H1 (cell line): ENCODE results near the gene PIK3R1. TPM values are rescaled to one million over a fixed set of nuclear protein-coding genes. Genes with fewer than 3 reads are reported as not detected.

Experiments
- CTCF ChIA-PET: fragments of 300-600 bp; sonication (Branson Sonifier 250); formaldehyde crosslinking; loops from one replicate; lab custom pipeline; 2021; ENCODE audit not compliant: partially characterized antibody; lab: Charles Lee
- POLR2A ChIA-PET: fragments of 300-600 bp; sonication (Branson Sonifier 250); formaldehyde crosslinking; loops from one replicate; lab custom pipeline; 2021; ENCODE audit warnings: inconsistent platforms; ENCODE audit not compliant: partially characterized antibody; lab: Charles Lee
- DNase-seq, 2 experiments: peaks; one replicate each; pipeline versions ENCODE4 v3.0.0 to v3.0.0-alpha.2; 2010 to 2022; ENCODE audit warnings: low spot score in 2 of 2, low read depth in 1 of 2, mixed read lengths in 1 of 2
- FAIRE-seq: peaks from 2 replicates; lab custom pipeline; 2011; peaks lifted over from hg19 to GRCh38; lab: Jason Lieb, UNC
- H2AFZ ChIP-seq: 2 replicates; pipeline ENCODE4 v1.8.1; 2012; ENCODE audit warnings: low read length, inconsistent platforms
- H2AK5ac ChIP-seq: 2 replicates; pipeline ENCODE4 v1.6.1; 2013; ENCODE audit warnings: low read depth, low read length
- H2BK120ac ChIP-seq: replicated peaks from 2 replicates; pipeline ENCODE3; 2013; ENCODE audit warnings: low read depth, low read length, inconsistent platforms
- H2BK12ac ChIP-seq: 2 replicates; pipeline ENCODE4 v1.6.1; 2013; ENCODE audit warnings: low read depth, low read length
- H2BK15ac ChIP-seq: 2 replicates; pipeline ENCODE4 v1.6.1; 2013; ENCODE audit warnings: low read length
- H2BK20ac ChIP-seq: 2 replicates; pipeline ENCODE4 v1.6.1; 2013; ENCODE audit warnings: low read length
- H2BK5ac ChIP-seq: 2 replicates; pipeline ENCODE4 v1.6.1; 2013; ENCODE audit warnings: low read depth, low read length
- H3K14ac ChIP-seq: 2 replicates; pipeline ENCODE4 v1.6.1; 2013; ENCODE audit warnings: inconsistent platforms; ENCODE audit not compliant: insufficient read length
- H3K18ac ChIP-seq: 2 replicates; pipeline ENCODE4 v1.6.1; 2013; ENCODE audit warnings: low read length; ENCODE audit errors: extremely low read depth
- H3K23ac ChIP-seq: 2 replicates; pipeline ENCODE4 v1.6.1; 2013; ENCODE audit warnings: inconsistent platforms; ENCODE audit not compliant: insufficient read length
- H3K23me2 ChIP-seq: 2 replicates; pipeline ENCODE4 v1.6.1; 2013; ENCODE audit warnings: low read depth, low read length
- H3K27ac ChIP-seq: 2 replicates; pipeline ENCODE4 v1.6.1; 2011; ENCODE audit warnings: low read depth, low read length, inconsistent platforms
- H3K27me3 ChIP-seq, 4 experiments: replicated peaks in 1 of 4; 1 replicate in 1 of 4; 2 replicates in 3 of 4; pipeline versions ENCODE4 v1.6.1 to v1.8.1; 2011 to 2013; ENCODE audit warnings: low read length in 3 of 4, mild to moderate bottlenecking in 3 of 4, inconsistent platforms in 2 of 4, mixed read lengths in 2 of 4, moderate library complexity in 1 of 4; ENCODE audit not compliant: control insufficient read depth in 3 of 4, insufficient read depth in 3 of 4; ENCODE audit errors: extremely low read depth in 1 of 4
- H3K36me3 ChIP-seq, 4 experiments: 2 replicates each; pipeline versions ENCODE4 v1.6.1 to v1.8.1; 2011 to 2013; ENCODE audit warnings: mild to moderate bottlenecking in 4 of 4, low read length in 3 of 4, moderate library complexity in 2 of 4, control low read depth in 1 of 4, inconsistent platforms in 1 of 4; ENCODE audit not compliant: insufficient read depth in 4 of 4, control insufficient read depth in 2 of 4
- H3K4ac ChIP-seq: replicated peaks from 2 replicates; pipeline ENCODE3; 2013; ENCODE audit warnings: low read length, low read depth, mixed read lengths, inconsistent platforms; ENCODE audit not compliant: insufficient read length
- H3K4me1 ChIP-seq, 4 experiments: replicated peaks in 1 of 4; 1 replicate in 1 of 4; 2 replicates in 3 of 4; pipeline versions ENCODE4 v1.6.1 to v1.8.1; 2011 to 2013; ENCODE audit warnings: low read length in 3 of 4, inconsistent platforms in 2 of 4, mixed read lengths in 1 of 4; ENCODE audit not compliant: insufficient read depth in 4 of 4, control insufficient read depth in 3 of 4
- H3K4me2 ChIP-seq, 2 experiments: 2 replicates each; pipeline versions ENCODE4 v1.6.1 to v1.8.1; 2011 to 2013; ENCODE audit warnings: low read depth in 2 of 2, low read length in 2 of 2, control low read depth in 1 of 2, inconsistent platforms in 1 of 2, mild to moderate bottlenecking in 1 of 2; ENCODE audit not compliant: insufficient read depth in 1 of 2
- H3K4me3 ChIP-seq, 4 experiments: fragments of 200-600, 300-600 bp in 1 of 4; sonication (generic), shearing (Covaris generic), sonication (Bioruptor Twin) in 1 of 4; 2 replicates each; pipeline versions ENCODE4 v1.5.1 to v1.8.1; 2011 to 2016; ENCODE audit warnings: low read length in 4 of 4, low read depth in 3 of 4, control low read depth in 2 of 4, inconsistent platforms in 2 of 4, mild to moderate bottlenecking in 2 of 4, mixed read lengths in 1 of 4, moderate library complexity in 1 of 4; ENCODE audit not compliant: insufficient read depth in 2 of 4; ENCODE audit errors: extremely low read depth in 1 of 4
- H3K56ac ChIP-seq: replicated peaks from 2 replicates; pipeline ENCODE3; 2013; ENCODE audit warnings: low read depth, mild to moderate bottlenecking, mixed read lengths, low read length, inconsistent platforms; ENCODE audit not compliant: insufficient read length
- H3K79me1 ChIP-seq: 2 replicates; pipeline ENCODE4 v1.6.1; 2013; ENCODE audit warnings: low read depth, low read length, control low read depth
- H3K79me2 ChIP-seq, 2 experiments: 2 replicates each; pipeline versions ENCODE4 v1.6.1 to v1.8.1; 2012 to 2013; ENCODE audit warnings: low read length in 2 of 2, mild to moderate bottlenecking in 2 of 2, inconsistent platforms in 1 of 2; ENCODE audit not compliant: insufficient read depth in 2 of 2, control insufficient read depth in 1 of 2
- H3K9ac ChIP-seq, 4 experiments: replicated peaks in 1 of 4; 1 replicate in 1 of 4; 2 replicates in 3 of 4; pipeline versions ENCODE4 v1.6.1 to v1.8.1; 2011 to 2013; ENCODE audit warnings: low read depth in 3 of 4, low read length in 3 of 4, control low read depth in 2 of 4, mild to moderate bottlenecking in 2 of 4, moderate library complexity in 2 of 4, inconsistent platforms in 1 of 4; ENCODE audit errors: extremely low read depth in 1 of 4
- H3K9me3 ChIP-seq, 2 experiments: 2 replicates each; pipeline versions ENCODE4 v1.6.1 to v1.8.1; 2012 to 2013; ENCODE audit warnings: mild to moderate bottlenecking in 2 of 2, moderate library complexity in 2 of 2, control low read depth in 1 of 2, inconsistent platforms in 1 of 2, low read depth in 1 of 2, low read length in 1 of 2, mixed read lengths in 1 of 2; ENCODE audit not compliant: insufficient read depth in 2 of 2
- H4K20me1 ChIP-seq, 2 experiments: replicated peaks in 1 of 2; 2 replicates each; pipeline versions ENCODE3 to v1.8.1; 2011 to 2013; ENCODE audit warnings: inconsistent platforms in 2 of 2, low read length in 2 of 2, mild to moderate bottlenecking in 1 of 2; ENCODE audit not compliant: insufficient read depth in 2 of 2, control insufficient read depth in 1 of 2
- H4K5ac ChIP-seq: 2 replicates; pipeline ENCODE4 v1.6.1; 2013; ENCODE audit warnings: low read length, low read depth, mixed read lengths, inconsistent platforms; ENCODE audit not compliant: insufficient read length
- H4K8ac ChIP-seq: 2 replicates; pipeline ENCODE4 v1.8.0; 2013; ENCODE audit warnings: mild to moderate bottlenecking, moderate library complexity, low read length, inconsistent platforms; ENCODE audit not compliant: insufficient read depth; ENCODE audit errors: extremely low read depth
- H4K91ac ChIP-seq: replicated peaks from 2 replicates; pipeline ENCODE3; 2013; ENCODE audit warnings: low read length, mixed read lengths, inconsistent platforms; ENCODE audit not compliant: insufficient read length
- ASH2L ChIP-seq: fragments of 200-600, 300-600 bp; sonication (generic); IDR thresholded peaks from one replicate; pipeline ENCODE4 v1.7.1; 2017; ENCODE audit warnings: low read length
- ATF2 ChIP-seq: IDR thresholded peaks from 2 replicates; pipeline ENCODE4 v1.6.1; 2012; ENCODE audit warnings: low read length, inconsistent platforms
- CBX5 ChIP-seq: fragments of 300-800, 300-1000 bp; sonication (generic); IDR thresholded peaks from 2 replicates; pipeline ENCODE4 v1.7.1; 2016; ENCODE audit warnings: antibody characterized with exemption, low read length, low read depth
- E2F6 ChIP-seq: IDR thresholded peaks from 2 replicates; pipeline ENCODE4 v1.6.1; 2012; ENCODE audit warnings: inconsistent platforms
- EP300 ChIP-seq, 2 experiments: IDR thresholded peaks; 1 replicate in 1 of 2; 2 replicates in 1 of 2; pipeline ENCODE4 v1.6.1; 2011 to 2012; ENCODE audit warnings: low read depth in 2 of 2, low read length in 2 of 2, mild to moderate bottlenecking in 2 of 2, borderline replicate concordance in 1 of 2, inconsistent platforms in 1 of 2, moderate library complexity in 1 of 2
- HDAC6 ChIP-seq: IDR thresholded peaks from one replicate; pipeline ENCODE4 v1.7.1; 2012; ENCODE audit warnings: low read depth, mild to moderate bottlenecking, inconsistent platforms, low read length, moderate library complexity
- KDM4A ChIP-seq: IDR thresholded peaks from one replicate; pipeline ENCODE4 v1.7.1; 2012; ENCODE audit warnings: low read depth, mild to moderate bottlenecking, moderate library complexity, low read length, inconsistent platforms; ENCODE audit not compliant: severe bottlenecking
- RAD21 ChIP-seq, 2 experiments: IDR thresholded peaks in 1 of 2; conservative IDR thresholded peaks in 1 of 2; 2 replicates each; pipeline ENCODE4 v1.6.1; 2011; ENCODE audit warnings: low read depth in 2 of 2, low read length in 2 of 2, improper control_type of control experiment in 1 of 2, inconsistent platforms in 1 of 2, mild to moderate bottlenecking in 1 of 2, moderate library complexity in 1 of 2
- RFX5 ChIP-seq: IDR thresholded peaks from 2 replicates; pipeline ENCODE4 v1.6.1; 2011; ENCODE audit warnings: low read depth, low read length, improper control_type of control experiment, borderline replicate concordance
- SP4 ChIP-seq: IDR thresholded peaks from 2 replicates; pipeline ENCODE4 v1.6.1; 2012; ENCODE audit warnings: low read length, inconsistent platforms
- TAF1 ChIP-seq: IDR thresholded peaks from 2 replicates; pipeline ENCODE4 v1.6.1; 2011; ENCODE audit warnings: mild to moderate bottlenecking, low read depth, low read length
- TBP ChIP-seq: IDR thresholded peaks from 2 replicates; pipeline ENCODE4 v1.6.1; 2011; ENCODE audit warnings: low read depth, low read length, improper control_type of control experiment
- WGBS, 2 experiments: shearing (Covaris generic) in 1 of 2; methylation state at CpG; one replicate each; pipeline versions ENCODE4 v1.1.6 to v1.1.7; 2013 to 2015; ENCODE audit warnings: low lambda C conversion rate in 2 of 2, mixed read lengths in 2 of 2, inconsistent platforms in 1 of 2, low coverage in 1 of 2, missing lambda C conversion rate in 1 of 2; ENCODE audit not compliant: insufficient replicate concordance in 2 of 2, insufficient coverage in 1 of 2, insufficient read length in 1 of 2; ENCODE audit errors: extremely low coverage in 1 of 2, missing lambda C conversion rate in 1 of 2; 5-methylcytosine and 5-hydroxymethylcytosine counted together
- polyA plus RNA-seq, 7 experiments: library from polyadenylated mRNA; depleted of rRNA in 3 of 7; stranded (reverse) in 5 of 7; unstranded in 2 of 7; fragments of >200 nt in 5 of 7; fragments of 200-250 nt in 2 of 7; gene quantifications; 1 replicate in 5 of 7; 2 replicates in 1 of 7; 4 replicates in 1 of 7; pipeline versions ENCODE4 v1.2.1 to v1.2.3, GENCODE V29; 2011 to 2013; ENCODE audit warnings: missing spikeins in 2 of 7, mixed read lengths in 2 of 7
- total RNA-seq: library from RNA; stranded (reverse); fragmentation: NEBNext Ultra II Directional; extraction: Animal tissue kit (Norgen Biotek cat#: 25700); gene quantifications from 2 replicates; pipeline ENCODE4 v1.2.1, GENCODE V29; 2021

The PIK3R1 gene
- total and polyA plus RNA-seq, 2 of the 8 experiments (the other 6 are each of a cell fraction or from before 2014, with no cell fraction given), result 2.3 to 13.7 TPM

GRCh38 chr5:68232277-68232676 lies 16.7 kb downstream of the PIK3R1 start:
- Histone ChIP-seq H3K23ac (no peak overlapping the region), H3K18ac (no peak overlapping the region), H3K4ac (no peak overlapping the region), H2AFZ (no peak overlapping the region), H3K4me1 (0 out of 7 replicates have a peak, but pooled peaks cover 0 to 1% (median 0%) of the 10 kb centered on the region in 4 experiments), H4K8ac (no peak overlapping the region), H3K4me2 (no peak overlapping the region), H4K5ac (no peak overlapping the region), H2BK20ac (no peak overlapping the region), H2BK15ac (no peak overlapping the region), H4K20me1 (no peaks in the 10 kb centered on the region), H3K56ac (no peak overlapping the region), H2AK5ac (no peak overlapping the region), H3K27ac (no peak overlapping the region), H3K36me3 (no peaks in the 10 kb centered on the region), H3K14ac (no peak overlapping the region), H3K9me3 (no peaks in the 10 kb centered on the region), H2BK5ac (no peak overlapping the region), H3K79me1 (no peaks in the 10 kb centered on the region; the same call in 1 of the 2 replicates), H2BK12ac (no peak overlapping the region), H4K91ac (no peak overlapping the region), H2BK120ac (no peak overlapping the region), H3K79me2 (peaks cover 0 to 11% of the 10 kb centered on the region in 2 experiments; a peak in 1 of 4 replicates), H3K27me3 (no peaks in the 10 kb centered on the region), H3K9ac (no peak overlapping the region), H3K23me2 (no peaks in the 10 kb centered on the region), H3K4me3 (no peak overlapping the region)
- WGBS, 2 experiments, result 88% methylated on average over 4 of the region's 4 CpGs; no CpG with 5 or more reads in 1 of the 2 experiments
- FAIRE-seq (no peak), DNase-seq (no peak)
- TF ChIP-seq SP4, result no peak
- no peak for TF ChIP-seq RAD21 (IDR thresholded peaks at IDR 0.05 in 1 of 2, conservative IDR thresholded peaks at IDR 0.05 in 1 of 2; ENCODE audit: low read depth in 2 of 2, low read length in 2 of 2)
- no peak for TF ChIP-seq TBP
- no peak for TF ChIP-seq ASH2L
- no peak for TF ChIP-seq CBX5
- no peak for TF ChIP-seq KDM4A
- TF ChIP-seq TAF1, result no peak
- no peak for TF ChIP-seq ATF2
- TF ChIP-seq HDAC6, result no peak
- TF ChIP-seq EP300 (IDR thresholded peaks at IDR 0.05; ENCODE audit: borderline replicate concordance in 1 of 2, low read depth in 2 of 2, low read length in 2 of 2), result no peak
- TF ChIP-seq E2F6, result no peak
- TF ChIP-seq RFX5, result no peak
- ChIA-PET POLR2A (no interaction called here), CTCF (no interaction called here)
